Small intestine (tissue), 7 donors: Measurements from ENCODE around the gene MIB1. TPM values are rescaled to one million over a fixed set of nuclear protein-coding genes. Genes with fewer than 3 reads are reported as not detected.

ENCODE experiments used
- DNase-seq, 2 donors: peaks; one replicate each; pipeline versions ENCODE4 v3.0.0 to v3.0.0-alpha.2; 2013
- FAIRE-seq: peaks from 2 replicates; lab custom pipeline; 2012; peaks lifted over from hg19 to GRCh38; lab: Jason Lieb, UNC
- H3K27ac ChIP-seq, 3 donors: one replicate each; pipeline ENCODE4 v1.5.1; 2013; ENCODE audit warnings: low read length in 2 of 3, mild to moderate bottlenecking in 2 of 3, control low read depth in 1 of 3, inconsistent platforms in 1 of 3, low read depth in 1 of 3, moderate library complexity in 1 of 3
- H3K27me3 ChIP-seq, 3 donors: one replicate each; pipeline ENCODE4 v1.6.1; 2013; ENCODE audit warnings: low read length in 3 of 3, inconsistent platforms in 1 of 3; ENCODE audit not compliant: control insufficient read depth in 3 of 3, insufficient read depth in 3 of 3
- H3K36me3 ChIP-seq, 3 donors: one replicate each; pipeline ENCODE4 v1.6.1; 2013; ENCODE audit warnings: low read length in 3 of 3, inconsistent platforms in 1 of 3, low read depth in 1 of 3, mild to moderate bottlenecking in 1 of 3, moderate library complexity in 1 of 3; ENCODE audit not compliant: control insufficient read depth in 3 of 3, insufficient read depth in 2 of 3
- H3K4me1 ChIP-seq, 3 donors: one replicate each; pipeline ENCODE4 v1.6.1; 2013; ENCODE audit warnings: low read length in 2 of 3, inconsistent platforms in 1 of 3, low read depth in 1 of 3, mild to moderate bottlenecking in 1 of 3, moderate library complexity in 1 of 3; ENCODE audit not compliant: control insufficient read depth in 3 of 3, insufficient read depth in 2 of 3
- H3K4me3 ChIP-seq, 3 donors: one replicate each; pipeline ENCODE4 v1.5.1; 2013; ENCODE audit warnings: low read length in 3 of 3, control low read depth in 1 of 3, inconsistent platforms in 1 of 3, low read depth in 1 of 3, mild to moderate bottlenecking in 1 of 3, moderate library complexity in 1 of 3
- H3K9me3 ChIP-seq, 2 donors: one replicate each; pipeline ENCODE4 v1.6.1; 2013; ENCODE audit warnings: low read depth in 1 of 2, low read length in 1 of 2; ENCODE audit not compliant: control insufficient read depth in 2 of 2, insufficient read depth in 1 of 2
- WGBS, 3 donors: extraction: QIAGEN DNeasy Blood & Tissue Kit; methylation state at CpG; one replicate each; pipeline ENCODE4 v1.1.7; 2013; 5-methylcytosine and 5-hydroxymethylcytosine counted together
- polyA plus RNA-seq, 4 donors: library from polyadenylated mRNA; stranded (reverse) in 3 of 4; unstranded in 1 of 4; fragments of 200-250 nt in 3 of 4; fragments of 120-200 nt in 1 of 4; gene quantifications; one replicate each; pipeline versions ENCODE4 v1.2.1 to v1.2.3, GENCODE V29; 2013
- donor health status: healthy with polysubstance abuse.
- donor health status: control.
- donor health status: control.
- donor health status: Bipolar disorder and iron deficiency.
- donor health status: healthy.

The MIB1 gene
- polyA plus RNA-seq, 4 donors = 3.1 to 23.1 (median 4.3) TPM

GRCh38 chr18:21809725-21810124 is 69.1 kb downstream of the MIB1 start:
- no peaks in the 10 kb centered on the region for H3K27me3 ChIP-seq
- WGBS, 3 donors = 97 to 99% (median 97%) methylated on average over 2 of the region's 2 CpGs
- peaks cover 0 to 20% (median 3%) of the 10 kb centered on the region in 3 donors for H3K36me3 ChIP-seq
- DNase-seq (no peak), FAIRE-seq (no peak)
- H3K4me1 ChIP-seq = no peaks in the 10 kb centered on the region
- no peak overlapping the region for H3K4me3 ChIP-seq
- H3K27ac ChIP-seq = no peak overlapping the region
- H3K9me3 ChIP-seq = no peaks in the 10 kb centered on the region

- Histone ChIP-seq H3K36me3 (peaks cover 2 to 18% (median 4%) of the 10 kb centered on the region in 3 donors), H3K4me3 (no peak overlapping the region), H3K9me3 (no peaks in the 10 kb centered on the region), H3K27ac (no peak overlapping the region), H3K4me1 (no peaks in the 10 kb centered on the region), H3K27me3 (no peaks in the 10 kb centered on the region)
- FAIRE-seq (no peak), DNase-seq (no peak)
- WGBS, 3 donors = 96 to 100% (median 97%) methylated on average over 2 of the region's 2 CpGs
Observed at GRCh38 chr18:21815101-21815500, 74.5 kb downstream of the MIB1 start.

- WGBS, 3 donors = 58 to 68% (median 67%) methylated on average over 2 of the region's 2 CpGs
- Histone ChIP-seq H3K27me3 (no peaks in the 10 kb centered on the region), H3K4me1 (no peaks in the 10 kb centered on the region), H3K4me3 (no peak overlapping the region), H3K27ac (no peak overlapping the region), H3K9me3 (no peaks in the 10 kb centered on the region), H3K36me3 (peaks cover 4 to 17% (median 6%) of the 10 kb centered on the region in 3 donors)
- peak; percentile 10 for FAIRE-seq
- DNase-seq = peak; percentile 29 to 47
Observed at GRCh38 chr18:21820033-21820810, 79.6 kb downstream of the MIB1 start.

- H3K27ac ChIP-seq = no peak overlapping the region
- H3K9me3 ChIP-seq = no peaks in the 10 kb centered on the region
- H3K4me1 ChIP-seq = no peaks in the 10 kb centered on the region
- no peak for DNase-seq
- peaks cover 4 to 15% (median 6%) of the 10 kb centered on the region in 3 donors for H3K36me3 ChIP-seq
- no peak for FAIRE-seq
- no peaks in the 10 kb centered on the region for H3K27me3 ChIP-seq
- no peak overlapping the region for H3K4me3 ChIP-seq
- WGBS, 3 donors = 92 to 96% (median 93%) methylated on average over 1 of the region's 1 CpG
Observed at GRCh38 chr18:21820811-21821143, 80.2 kb downstream of the MIB1 start.

GRCh38 chr18:21823848-21824247 is 83.3 kb downstream of the MIB1 start:
- Histone ChIP-seq H3K36me3 (peaks cover 2 to 10% (median 4%) of the 10 kb centered on the region in 3 donors), H3K27ac (no peak overlapping the region), H3K4me1 (no peaks in the 10 kb centered on the region), H3K27me3 (no peaks in the 10 kb centered on the region), H3K9me3 (no peaks in the 10 kb centered on the region), H3K4me3 (no peak overlapping the region)
- DNase-seq (no peak), FAIRE-seq (no peak)
- WGBS, 3 donors = 94 to 98% (median 94%) methylated on average over 3 of the region's 3 CpGs

- no peak for FAIRE-seq
- 54 to 66% (median 58%) methylated on average over 3 of the region's 3 CpGs for WGBS, 3 donors
Observed at GRCh38 chr18:21826196-21826595, 85.6 kb downstream of the MIB1 start.

GRCh38 chr18:21826641-21827302 is 86.2 kb downstream of the MIB1 start:
- WGBS, 3 donors = 83 to 95% (median 86%) methylated on average over 4 of the region's 4 CpGs
- H3K4me3 ChIP-seq = no peak overlapping the region
- no peak overlapping the region for H3K27ac ChIP-seq
- no peaks in the 10 kb centered on the region for H3K9me3 ChIP-seq
- H3K36me3 ChIP-seq = peaks cover 0 to 6% (median 0%) of the 10 kb centered on the region in 3 donors
- H3K4me1 ChIP-seq = no peaks in the 10 kb centered on the region
- FAIRE-seq = no peak
- no peak for DNase-seq
- no peaks in the 10 kb centered on the region for H3K27me3 ChIP-seq

More at GRCh38 chr18:21826196-21826595, 85.6 kb downstream of the MIB1 start:
- no peak for DNase-seq
- Histone ChIP-seq H3K4me1 (no peaks in the 10 kb centered on the region), H3K4me3 (no peak overlapping the region), H3K36me3 (peaks cover 0 to 6% (median 0%) of the 10 kb centered on the region in 3 donors), H3K27ac (no peak overlapping the region), H3K27me3 (no peaks in the 10 kb centered on the region), H3K9me3 (no peaks in the 10 kb centered on the region)

GRCh38 chr18:21830532-21830931 is 89.9 kb downstream of the MIB1 start:
- H3K27me3 ChIP-seq = no peaks in the 10 kb centered on the region
- no peak for DNase-seq
- H3K4me3 ChIP-seq = no peak overlapping the region
- no peak overlapping the region for H3K27ac ChIP-seq
- no peaks in the 10 kb centered on the region for H3K4me1 ChIP-seq
- no peak for FAIRE-seq
- WGBS, 3 donors = 79 to 87% (median 84%) methylated on average over 3 of the region's 3 CpGs
- H3K36me3 ChIP-seq = peaks cover 0 to 2% (median 0%) of the 10 kb centered on the region in 3 donors
- no peaks in the 10 kb centered on the region for H3K9me3 ChIP-seq
